Nasal cavity respiratory epithelium epithelial cell of viscerocranial mucosa (primary cell): ENCODE measurements around the gene SEC61G. TPM values are rescaled to one million over a fixed set of nuclear protein-coding genes. Genes with fewer than 3 reads are reported as not detected.

Source experiments
- total RNA-seq: library from RNA; depleted of rRNA; stranded (reverse); fragments of >200 nt; gene quantifications from 2 replicates; pipeline ENCODE4 v1.2.3, GENCODE V29; 2014

Gene SEC61G
- 101 and 384 TPM in 2 replicates for total RNA-seq

GRCh38 chr7:54758702-54759592 is at the start of gene SEC61G:
SEC61G (minus strand) TSS chr7:54759211; CDS start chr7:54757588, 1,623 bp downstream.

Other genes starting within 250 kb of the SEC61G start
- not detected in 2 replicates for gene VSTM2A, start 216.8 kb downstream of the SEC61G start, total RNA-seq